A673 (cell line): ENCODE data around the gene ADAM11. TPM values are rescaled to one million over a fixed set of nuclear protein-coding genes. Genes with fewer than 3 reads are reported as not detected.
"Not testable (repeated sequence)": the region's sequence is repeated elsewhere in the genome, so short reads cannot be mapped to it uniquely, and the experiment has no call there.

Experiments used
- Bru-seq: library from RNA; stranded (reverse); fragments of 400-500 nt; gene quantifications from one replicate; lab custom pipeline; 2021; lab: Mats Ljungman, UMichigan
- BruChase-seq, 2 experiments: library from RNA; stranded (reverse); fragments of 400-500 nt; gene quantifications; one replicate each; lab custom pipeline; 2021; lab: Mats Ljungman, UMichigan
- BruUV-seq: library from RNA; stranded (reverse); fragments of 400-500 nt; replicated peaks from 2 replicates; lab custom pipeline; 2021; lab: Mats Ljungman, UMichigan
- CTCF ChIA-PET: fragments of 300-600 bp; sonication (Branson Sonifier 250); formaldehyde crosslinking; loops from one replicate; lab custom pipeline; 2022; ENCODE audit warnings: antibody characterized with exemption; lab: Charles Lee
- POLR2A ChIA-PET: fragments of 300-600 bp; sonication (Branson Sonifier 250); formaldehyde crosslinking; loops from one replicate; lab custom pipeline; 2022; ENCODE audit warnings: antibody characterized with exemption; ENCODE audit not compliant: low non-redundant PET; lab: Charles Lee
- DNase-seq: peaks from one replicate; pipeline ENCODE4 v3.0.0-alpha.2; 2015; ENCODE audit warnings: low spot score
- H3K27ac ChIP-seq: fragments of 200-600 bp; sonication (generic); 2 replicates; pipeline ENCODE4 v1.5.1; 2016; ENCODE audit warnings: mixed run types, low read depth, mild to moderate bottlenecking, mixed read lengths, antibody characterized with exemption, low read length; ENCODE audit not compliant: poor library complexity, severe bottlenecking
- H3K27me3 ChIP-seq: fragments of 200-600 bp; sonication (generic); replicated peaks from 2 replicates; pipeline ENCODE4 v1.6.1; 2017; ENCODE audit warnings: mixed run types, low read depth, mild to moderate bottlenecking, mixed read lengths, antibody characterized with exemption, low read length; ENCODE audit not compliant: insufficient read depth, poor library complexity
- H3K36me3 ChIP-seq: fragments of 200-600 bp; sonication (generic); 2 replicates; pipeline ENCODE4 v1.6.1; 2016; ENCODE audit warnings: mixed run types, mild to moderate bottlenecking, mixed read lengths, antibody characterized with exemption, low read length; ENCODE audit not compliant: insufficient read depth, poor library complexity, severe bottlenecking
- H3K4me1 ChIP-seq: fragments of 200-600 bp; sonication (generic); 2 replicates; pipeline ENCODE4 v1.6.1; 2017; ENCODE audit warnings: mixed run types, mild to moderate bottlenecking, mixed read lengths, antibody characterized with exemption, low read length; ENCODE audit not compliant: insufficient read depth, poor library complexity, severe bottlenecking
- H3K4me3 ChIP-seq: fragments of 200-600 bp; sonication (generic); 2 replicates; pipeline ENCODE4 v1.5.1; 2016; ENCODE audit warnings: low read depth, mixed run types, mild to moderate bottlenecking, mixed read lengths, low read length; ENCODE audit not compliant: poor library complexity, severe bottlenecking
- H3K9me3 ChIP-seq: fragments of 200-600 bp; sonication (generic); 2 replicates; pipeline ENCODE4 v1.6.1; 2016; ENCODE audit warnings: mixed run types, low read depth, mild to moderate bottlenecking, mixed read lengths, antibody characterized with exemption, low read length; ENCODE audit not compliant: poor library complexity, severe bottlenecking
- EZH2 ChIP-seq: fragments of 200-600 bp; sonication (generic); IDR thresholded peaks from 2 replicates; pipeline ENCODE4 v1.6.1; 2017; ENCODE audit warnings: borderline replicate concordance, low read depth, mild to moderate bottlenecking, mixed read lengths, antibody characterized with exemption, low read length; ENCODE audit not compliant: poor library complexity, severe bottlenecking
- intact Hi-C: fragments of 100-400 bp; cut with micrococcal nuclease; formaldehyde crosslinking; loops from one replicate; pipeline ENCODE4 v1.10.0; 2022; ENCODE audit not compliant: unreplicated experiment
- long read RNA-seq: library from polyadenylated mRNA; stranded (forward); transcript quantifications from one replicate; pipeline ENCODE4 v2.0.0, GENCODE V29; 2022
- total RNA-seq: library from RNA; stranded (reverse); gene quantifications from 2 replicates; pipeline ENCODE4 v1.2.3, GENCODE V29; 2021
- TF ChIP-seq, protein P1 (sequence below): fragments of 300-800, 200-600 bp; sonication (generic); conservative IDR thresholded peaks from 2 replicates; pipeline ENCODE4 v1.5.1; 2017; ENCODE audit warnings: low read depth, mild to moderate bottlenecking, antibody characterized with exemption, low read length, moderate library complexity, mixed read lengths

The ADAM11 gene, protein sequence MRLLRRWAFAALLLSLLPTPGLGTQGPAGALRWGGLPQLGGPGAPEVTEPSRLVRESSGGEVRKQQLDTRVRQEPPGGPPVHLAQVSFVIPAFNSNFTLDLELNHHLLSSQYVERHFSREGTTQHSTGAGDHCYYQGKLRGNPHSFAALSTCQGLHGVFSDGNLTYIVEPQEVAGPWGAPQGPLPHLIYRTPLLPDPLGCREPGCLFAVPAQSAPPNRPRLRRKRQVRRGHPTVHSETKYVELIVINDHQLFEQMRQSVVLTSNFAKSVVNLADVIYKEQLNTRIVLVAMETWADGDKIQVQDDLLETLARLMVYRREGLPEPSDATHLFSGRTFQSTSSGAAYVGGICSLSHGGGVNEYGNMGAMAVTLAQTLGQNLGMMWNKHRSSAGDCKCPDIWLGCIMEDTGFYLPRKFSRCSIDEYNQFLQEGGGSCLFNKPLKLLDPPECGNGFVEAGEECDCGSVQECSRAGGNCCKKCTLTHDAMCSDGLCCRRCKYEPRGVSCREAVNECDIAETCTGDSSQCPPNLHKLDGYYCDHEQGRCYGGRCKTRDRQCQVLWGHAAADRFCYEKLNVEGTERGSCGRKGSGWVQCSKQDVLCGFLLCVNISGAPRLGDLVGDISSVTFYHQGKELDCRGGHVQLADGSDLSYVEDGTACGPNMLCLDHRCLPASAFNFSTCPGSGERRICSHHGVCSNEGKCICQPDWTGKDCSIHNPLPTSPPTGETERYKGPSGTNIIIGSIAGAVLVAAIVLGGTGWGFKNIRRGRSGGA
- total RNA-seq (0.17 and 0.59 TPM in 2 replicates), Bru-seq, nascent RNA (percentile 11 among the genes with signal in this experiment), BruChase-seq, experiment 1, labeled RNA remaining after a 2-hour chase (percentile 19 among the genes with signal in this experiment), BruChase-seq, experiment 2, labeled RNA remaining after a 6-hour chase (percentile 22 among the genes with signal in this experiment)
- long read RNA-seq, partial matches to known transcripts: 1 of 2 reads
- long read RNA-seq, other reads (novel, unspliced or antisense): 1 of 2 reads

DNA sequence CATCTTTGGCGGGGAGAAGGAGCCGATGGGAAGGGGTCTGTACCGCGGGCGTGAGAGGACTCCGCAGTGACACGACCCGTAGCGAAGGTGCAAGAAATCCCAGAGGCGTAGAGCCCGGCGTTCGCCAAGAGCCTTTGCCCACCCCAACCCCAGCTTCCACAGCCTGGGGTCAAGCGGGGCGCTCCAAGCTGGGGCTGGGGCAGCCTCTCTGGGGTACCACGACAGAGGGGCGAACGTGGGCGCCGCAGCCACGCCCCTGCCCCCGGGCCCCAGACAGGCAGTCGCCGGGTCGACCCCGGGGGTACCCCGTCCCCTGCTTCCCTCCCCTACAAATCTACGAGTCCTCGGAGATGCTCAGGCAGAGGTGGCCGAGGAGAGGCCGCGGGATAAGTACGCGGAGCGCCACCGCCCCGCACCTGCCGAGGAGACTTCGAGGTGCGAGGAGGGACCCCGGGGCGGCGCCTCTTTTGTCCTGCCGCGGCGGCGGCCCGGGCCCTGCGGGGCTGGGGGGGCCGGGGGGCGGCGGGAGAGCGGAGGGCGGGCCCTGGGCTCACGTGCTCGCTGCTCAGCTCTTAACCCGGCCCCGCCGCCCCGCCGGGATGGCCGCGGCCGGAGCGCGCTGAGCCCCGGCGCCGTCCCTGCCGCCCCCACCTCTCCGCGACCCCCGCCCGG is at the start of gene ADAM11:
ADAM11 (plus strand) TSS at position 575 of the 672 bp plus-strand sequence. CDS start 212 bp downstream, outside the sequence.
- H3K9me3 ChIP-seq: no peaks in the 10 kb centered on the region
- no TSS peak for BruUV-seq
- POLR2A ChIA-PET: no interaction called here
- DNase-seq: no peak
- H3K27me3 ChIP-seq: no peaks in the 10 kb centered on the region
- H3K4me1 ChIP-seq: no peaks in the 10 kb centered on the region
- CTCF ChIA-PET: no interaction called here
- TF ChIP-seq EZH2: no peak
- TF ChIP-seq, protein P1, sequence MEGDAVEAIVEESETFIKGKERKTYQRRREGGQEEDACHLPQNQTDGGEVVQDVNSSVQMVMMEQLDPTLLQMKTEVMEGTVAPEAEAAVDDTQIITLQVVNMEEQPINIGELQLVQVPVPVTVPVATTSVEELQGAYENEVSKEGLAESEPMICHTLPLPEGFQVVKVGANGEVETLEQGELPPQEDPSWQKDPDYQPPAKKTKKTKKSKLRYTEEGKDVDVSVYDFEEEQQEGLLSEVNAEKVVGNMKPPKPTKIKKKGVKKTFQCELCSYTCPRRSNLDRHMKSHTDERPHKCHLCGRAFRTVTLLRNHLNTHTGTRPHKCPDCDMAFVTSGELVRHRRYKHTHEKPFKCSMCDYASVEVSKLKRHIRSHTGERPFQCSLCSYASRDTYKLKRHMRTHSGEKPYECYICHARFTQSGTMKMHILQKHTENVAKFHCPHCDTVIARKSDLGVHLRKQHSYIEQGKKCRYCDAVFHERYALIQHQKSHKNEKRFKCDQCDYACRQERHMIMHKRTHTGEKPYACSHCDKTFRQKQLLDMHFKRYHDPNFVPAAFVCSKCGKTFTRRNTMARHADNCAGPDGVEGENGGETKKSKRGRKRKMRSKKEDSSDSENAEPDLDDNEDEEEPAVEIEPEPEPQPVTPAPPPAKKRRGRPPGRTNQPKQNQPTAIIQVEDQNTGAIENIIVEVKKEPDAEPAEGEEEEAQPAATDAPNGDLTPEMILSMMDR: no peak
- H3K27ac ChIP-seq: no peak within 1 kb of the TSS
- H3K4me3 ChIP-seq: peak within 1 kb of the TSS; percentile 34
- H3K36me3 ChIP-seq: no peaks in the 10 kb centered on the region
- intact Hi-C loops: no loop called here

DNA sequence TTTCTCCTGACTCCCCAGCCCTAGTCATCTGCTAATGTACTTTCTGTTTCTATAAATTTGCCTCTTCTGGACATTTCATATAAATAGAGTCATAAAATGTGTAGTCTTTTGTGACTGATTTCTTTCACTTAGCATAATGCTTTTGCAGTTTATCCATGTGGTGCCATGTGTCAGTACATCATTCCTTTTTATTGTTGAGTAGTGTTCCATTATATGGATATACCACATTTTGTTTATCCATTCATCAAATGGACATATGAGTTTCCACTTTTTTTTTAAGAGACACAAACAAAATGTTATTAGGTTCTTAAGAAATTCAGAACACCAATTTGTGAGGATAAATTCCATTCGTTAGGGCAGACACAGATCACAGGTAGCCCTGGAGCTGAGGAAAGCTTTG is 39.3 kb upstream of the ADAM11 start:
- TF ChIP-seq, protein P1: no peak
- no peak for TF ChIP-seq EZH2
- DNase-seq: no peak
- ChIA-PET POLR2A (no interaction called here), CTCF (no interaction called here)
- no peaks in the 10 kb centered on the region for H3K27me3 ChIP-seq
- BruUV-seq: no TSS peak
- H3K36me3 ChIP-seq: no peaks in the 10 kb centered on the region
- H3K4me3 ChIP-seq: no peak overlapping the region
- H3K9me3 ChIP-seq: no peaks in the 10 kb centered on the region
- intact Hi-C loops: no loop called here
- H3K4me1 ChIP-seq: no peaks in the 10 kb centered on the region
- no peak overlapping the region for H3K27ac ChIP-seq

DNA sequence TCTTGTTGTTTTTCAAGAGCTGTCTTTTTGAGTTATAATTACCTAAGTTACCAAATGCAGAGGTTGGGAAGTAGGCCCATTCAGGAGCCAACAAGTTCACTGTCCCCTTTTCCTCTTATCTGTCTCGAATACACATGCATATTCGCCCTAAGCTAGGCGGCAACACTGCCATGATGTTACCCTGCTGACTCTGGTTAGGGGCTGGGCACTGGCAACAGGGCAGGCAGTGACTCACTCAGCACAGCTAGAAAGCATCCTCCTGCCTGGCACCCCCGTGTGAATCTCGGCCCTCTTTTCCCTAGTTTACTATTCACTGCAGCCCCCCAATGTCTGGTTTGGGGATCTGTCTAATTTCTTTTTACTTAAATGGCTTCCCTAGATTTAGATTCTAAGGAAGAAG is 36.5 kb upstream of the ADAM11 start:
- no peaks in the 10 kb centered on the region for H3K36me3 ChIP-seq
- CTCF ChIA-PET: no interaction called here
- POLR2A ChIA-PET: no interaction called here

DNA sequence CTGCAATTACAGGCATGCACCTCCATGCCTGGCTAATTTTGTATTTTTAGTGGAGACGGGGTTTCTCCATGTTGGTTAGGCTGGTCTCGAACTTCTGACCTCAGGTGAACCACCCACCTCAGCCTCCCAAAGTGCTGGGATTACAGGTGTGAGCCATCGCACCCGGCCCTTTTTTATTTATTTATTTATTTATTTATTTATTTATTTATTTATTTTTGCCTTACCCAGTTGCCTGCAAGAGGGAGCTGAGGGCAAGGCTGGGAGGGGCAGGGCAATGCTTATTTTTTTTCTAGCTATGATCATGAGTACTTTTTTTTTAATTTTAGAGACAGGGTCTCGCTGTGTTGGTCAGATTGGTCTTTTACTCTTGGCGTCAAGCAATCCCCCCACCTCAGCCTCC is 32.7 kb upstream of the ADAM11 start:
- H3K9me3 ChIP-seq, H3K27ac ChIP-seq, intact Hi-C loops, H3K36me3 ChIP-seq, POLR2A ChIA-PET, H3K4me1 ChIP-seq, BruUV-seq, H3K4me3 ChIP-seq, CTCF ChIA-PET, DNase-seq, H3K27me3 ChIP-seq: not testable (repeated sequence)

More for the DNA sequence above, 36.5 kb upstream of the ADAM11 start:
- Histone ChIP-seq H3K4me3 (no peak overlapping the region), H3K27me3 (no peaks in the 10 kb centered on the region), H3K27ac (no peak overlapping the region), H3K4me1 (no peaks in the 10 kb centered on the region), H3K9me3 (no peaks in the 10 kb centered on the region)
- TF ChIP-seq, protein P1: no peak
- TF ChIP-seq EZH2: no peak
- DNase-seq: no peak
- BruUV-seq: no TSS peak
- intact Hi-C loops: no loop called here
